ENCODE measurements around the gene PARD3.

DNA sequence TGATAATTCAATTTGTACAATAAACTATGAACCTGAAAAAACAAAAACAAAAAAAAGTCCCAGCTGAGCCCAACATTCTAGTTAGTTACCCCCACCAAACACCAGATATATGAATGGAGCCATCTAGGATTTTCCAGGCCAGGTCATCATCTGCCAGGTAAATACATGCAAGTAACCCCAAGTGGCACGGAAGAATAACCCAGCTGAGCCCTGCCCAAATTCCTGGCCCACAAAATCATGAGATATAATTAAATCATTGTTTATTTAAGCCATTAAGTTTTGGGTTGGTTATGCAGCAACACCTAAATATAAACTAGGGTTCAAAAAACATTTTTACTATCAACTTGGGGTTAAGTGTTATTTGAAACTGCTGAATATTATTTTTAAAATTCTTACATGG is 19.0 kb downstream of the PARD3 start:
- TF ChIP-seq, protein P1, sequence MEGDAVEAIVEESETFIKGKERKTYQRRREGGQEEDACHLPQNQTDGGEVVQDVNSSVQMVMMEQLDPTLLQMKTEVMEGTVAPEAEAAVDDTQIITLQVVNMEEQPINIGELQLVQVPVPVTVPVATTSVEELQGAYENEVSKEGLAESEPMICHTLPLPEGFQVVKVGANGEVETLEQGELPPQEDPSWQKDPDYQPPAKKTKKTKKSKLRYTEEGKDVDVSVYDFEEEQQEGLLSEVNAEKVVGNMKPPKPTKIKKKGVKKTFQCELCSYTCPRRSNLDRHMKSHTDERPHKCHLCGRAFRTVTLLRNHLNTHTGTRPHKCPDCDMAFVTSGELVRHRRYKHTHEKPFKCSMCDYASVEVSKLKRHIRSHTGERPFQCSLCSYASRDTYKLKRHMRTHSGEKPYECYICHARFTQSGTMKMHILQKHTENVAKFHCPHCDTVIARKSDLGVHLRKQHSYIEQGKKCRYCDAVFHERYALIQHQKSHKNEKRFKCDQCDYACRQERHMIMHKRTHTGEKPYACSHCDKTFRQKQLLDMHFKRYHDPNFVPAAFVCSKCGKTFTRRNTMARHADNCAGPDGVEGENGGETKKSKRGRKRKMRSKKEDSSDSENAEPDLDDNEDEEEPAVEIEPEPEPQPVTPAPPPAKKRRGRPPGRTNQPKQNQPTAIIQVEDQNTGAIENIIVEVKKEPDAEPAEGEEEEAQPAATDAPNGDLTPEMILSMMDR (IDR thresholded peaks at IDR 0.05; ENCODE audit: poor library complexity) = no peak
- no peak for TF ChIP-seq EZH2phosphoT487 (IDR thresholded peaks at IDR 0.05; ENCODE audit: low read depth, severe bottlenecking, unreplicated experiment)
